Calu3 (cell line): Measurements from ENCODE around the gene TMED1. TPM values are rescaled to one million over a fixed set of nuclear protein-coding genes. Genes with fewer than 3 reads are reported as not detected.

Experiments used
- BruUV-seq: library from RNA; stranded (reverse); fragments of 400-500 nt; replicated peaks from 2 replicates; lab custom pipeline; 2021; lab: Mats Ljungman, UMichigan
- CTCF ChIA-PET: fragments of 300-600 bp; sonication (Branson Sonifier 250); formaldehyde crosslinking; loops from one replicate; lab custom pipeline; 2022; ENCODE audit warnings: antibody characterized with exemption; lab: Charles Lee
- DNase-seq: peaks from one replicate; pipeline ENCODE4 v3.0.0; 2022
- H3K27ac Mint-ChIP-seq: one replicate; pipeline ENCODE4 v1.8.0; 2022; ENCODE audit warnings: mixed read lengths; ENCODE audit not compliant: unreplicated experiment
- H3K27me3 Mint-ChIP-seq: one replicate; pipeline ENCODE4 v1.8.0; 2022; ENCODE audit warnings: mixed read lengths; ENCODE audit not compliant: unreplicated experiment
- H3K36me3 Mint-ChIP-seq: one replicate; pipeline ENCODE4 v1.8.0; 2022; ENCODE audit warnings: mild to moderate bottlenecking, moderate library complexity, mixed read lengths; ENCODE audit not compliant: insufficient read depth, unreplicated experiment
- H3K4me1 Mint-ChIP-seq: one replicate; pipeline ENCODE4 v1.8.0; 2022; ENCODE audit warnings: mild to moderate bottlenecking, low read depth, mixed read lengths; ENCODE audit not compliant: unreplicated experiment
- H3K4me3 Mint-ChIP-seq: one replicate; pipeline ENCODE4 v1.8.0; 2022; ENCODE audit warnings: mild to moderate bottlenecking, low read depth, moderate library complexity, mixed read lengths; ENCODE audit not compliant: unreplicated experiment
- H3K9me3 Mint-ChIP-seq: one replicate; pipeline ENCODE4 v1.8.0; 2022; ENCODE audit warnings: low read depth, mixed read lengths; ENCODE audit not compliant: unreplicated experiment
- intact Hi-C: fragments of 100-400 bp; cut with micrococcal nuclease; formaldehyde crosslinking; loops from one replicate; pipeline ENCODE4 v1.10.0; 2022; ENCODE audit not compliant: unreplicated experiment
- total RNA-seq: library from RNA; stranded (reverse); gene quantifications from 2 replicates; pipeline ENCODE4 v1.2.3, GENCODE V29; 2022
- TF ChIP-seq, protein P1 (sequence below): fragments of 200-600 bp; IDR thresholded peaks from one replicate; pipeline ENCODE4 v1.8.0; 2022; ENCODE audit warnings: antibody characterized with exemption; ENCODE audit not compliant: unreplicated experiment

TMED1 gene
- total RNA-seq, 1 experiment from 2014 or later, result 20.7 TPM

- no peak for DNase-seq
- H3K27ac Mint-ChIP-seq, result no peak overlapping the region
- TSS peak; percentile 15 for BruUV-seq
- H3K36me3 Mint-ChIP-seq, result peaks cover 29% of the 10 kb centered on the region
- CTCF ChIA-PET, result interaction anchor here (0.6 kb wide), 1 partner anchor 118 kb away, joined by 3 read pairs; no protein-coding TSS in a partner anchor
- TF ChIP-seq, protein P1, sequence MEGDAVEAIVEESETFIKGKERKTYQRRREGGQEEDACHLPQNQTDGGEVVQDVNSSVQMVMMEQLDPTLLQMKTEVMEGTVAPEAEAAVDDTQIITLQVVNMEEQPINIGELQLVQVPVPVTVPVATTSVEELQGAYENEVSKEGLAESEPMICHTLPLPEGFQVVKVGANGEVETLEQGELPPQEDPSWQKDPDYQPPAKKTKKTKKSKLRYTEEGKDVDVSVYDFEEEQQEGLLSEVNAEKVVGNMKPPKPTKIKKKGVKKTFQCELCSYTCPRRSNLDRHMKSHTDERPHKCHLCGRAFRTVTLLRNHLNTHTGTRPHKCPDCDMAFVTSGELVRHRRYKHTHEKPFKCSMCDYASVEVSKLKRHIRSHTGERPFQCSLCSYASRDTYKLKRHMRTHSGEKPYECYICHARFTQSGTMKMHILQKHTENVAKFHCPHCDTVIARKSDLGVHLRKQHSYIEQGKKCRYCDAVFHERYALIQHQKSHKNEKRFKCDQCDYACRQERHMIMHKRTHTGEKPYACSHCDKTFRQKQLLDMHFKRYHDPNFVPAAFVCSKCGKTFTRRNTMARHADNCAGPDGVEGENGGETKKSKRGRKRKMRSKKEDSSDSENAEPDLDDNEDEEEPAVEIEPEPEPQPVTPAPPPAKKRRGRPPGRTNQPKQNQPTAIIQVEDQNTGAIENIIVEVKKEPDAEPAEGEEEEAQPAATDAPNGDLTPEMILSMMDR, result no peak
- H3K27me3 Mint-ChIP-seq, result no peaks in the 10 kb centered on the region
- no peak overlapping the region for H3K4me3 Mint-ChIP-seq
- no peaks in the 10 kb centered on the region for H3K9me3 Mint-ChIP-seq
- intact Hi-C loops, result no loop called here
- H3K4me1 Mint-ChIP-seq, result peaks cover 5% of the 10 kb centered on the region
These were observed 38.0 kb upstream of the TMED1 start for GRCh38 chr19:10874024-10874423.

GRCh38 chr19:10872546-10873107 lies 36.6 kb upstream of the TMED1 start:
- intact Hi-C loops, result no loop called here
- peaks cover 22% of the 10 kb centered on the region for H3K36me3 Mint-ChIP-seq
- TSS peak; percentile 13 for BruUV-seq
- CTCF ChIA-PET, result interaction anchor here (0.7 kb wide), 1 partner anchor 48 kb away, joined by 4 read pairs; no protein-coding TSS in a partner anchor
- TF ChIP-seq, protein P1, result no peak
- H3K27me3 Mint-ChIP-seq, result no peaks in the 10 kb centered on the region
- H3K4me1 Mint-ChIP-seq, result no peaks in the 10 kb centered on the region
- H3K4me3 Mint-ChIP-seq, result peak overlapping the region; percentile 73
- H3K27ac Mint-ChIP-seq, result peak overlapping the region; percentile 79
- no peak for DNase-seq
- H3K9me3 Mint-ChIP-seq, result no peaks in the 10 kb centered on the region

DNA sequence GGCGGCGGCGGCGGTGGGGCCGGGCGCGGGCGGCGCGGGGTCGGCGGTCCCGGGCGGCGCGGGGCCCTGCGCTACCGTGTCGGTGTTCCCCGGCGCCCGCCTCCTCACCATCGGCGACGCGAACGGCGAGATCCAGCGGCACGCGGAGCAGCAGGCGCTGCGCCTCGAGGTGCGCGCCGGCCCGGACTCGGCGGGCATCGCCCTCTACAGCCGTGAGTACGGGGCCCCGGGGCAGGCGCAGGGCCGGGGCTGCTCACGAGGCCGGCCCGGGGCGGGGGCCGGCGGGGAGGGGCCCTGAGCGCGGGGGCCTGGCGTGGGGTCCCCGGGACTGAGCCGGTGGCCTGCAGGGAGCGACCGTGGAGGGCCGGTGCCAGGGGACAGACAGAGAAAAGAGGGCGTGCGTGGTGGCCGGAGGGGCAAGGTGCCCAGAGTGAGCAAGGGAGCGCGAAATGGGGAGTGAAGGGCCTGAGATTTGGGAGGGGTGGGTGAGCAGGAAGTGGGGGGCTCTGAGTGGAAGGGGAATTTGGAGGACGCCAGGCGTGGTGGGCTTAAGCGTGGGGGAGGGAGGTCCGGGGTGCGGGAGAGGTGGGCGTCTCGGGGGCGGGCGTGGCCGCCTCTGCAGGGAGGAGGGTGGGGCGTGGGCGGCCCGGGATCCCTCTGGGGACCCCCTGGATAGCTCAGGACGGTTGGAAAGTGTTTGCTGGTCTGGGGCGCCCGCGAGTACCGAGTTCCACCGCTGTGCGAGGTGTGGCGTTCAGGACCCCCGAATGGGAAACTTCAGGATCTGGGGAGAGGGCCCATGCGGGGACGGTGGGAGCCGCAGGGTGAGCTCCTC lies 35.9 kb upstream of the TMED1 start:
- H3K27me3 Mint-ChIP-seq, result no peaks in the 10 kb centered on the region

DNA sequence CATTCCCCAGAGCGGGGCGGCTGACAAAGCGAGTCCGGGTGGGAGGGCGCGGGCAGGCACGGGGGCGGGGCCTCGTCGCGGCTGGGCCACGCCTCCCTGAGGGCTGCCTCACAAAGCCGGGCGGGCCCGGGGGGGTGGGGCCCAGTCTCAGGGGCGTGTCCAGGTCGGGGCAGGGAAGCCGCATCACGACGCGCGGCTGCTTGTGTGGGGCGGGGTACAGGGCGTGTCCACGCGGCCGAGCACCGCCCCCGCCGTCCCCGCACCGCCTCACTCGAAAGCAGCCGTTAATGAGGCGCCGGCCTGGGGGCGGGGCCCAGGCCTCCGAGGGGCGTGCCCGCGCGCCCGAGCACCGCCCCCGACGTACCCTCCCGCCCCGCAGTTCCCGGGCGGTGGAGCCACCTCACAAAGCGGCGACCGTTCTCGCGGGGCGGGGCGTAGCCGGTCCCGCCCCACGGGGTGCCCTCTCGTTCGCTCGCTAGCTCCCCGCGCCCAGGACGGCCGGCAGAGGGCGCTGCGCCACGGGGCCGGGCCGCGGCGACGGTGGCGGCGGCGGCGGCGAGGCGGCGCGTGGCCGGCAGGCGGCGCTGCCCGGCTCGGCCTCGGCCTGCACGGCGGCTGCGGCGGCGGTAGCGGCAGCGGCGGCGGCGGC lies 35.1 kb upstream of the TMED1 start, which contains the start of gene CARM1:
Gene CARM1 (plus strand): TSS at position 599 of the 649 bp plus-strand sequence. CDS start 150 bp downstream, outside the sequence.
- TF ChIP-seq, protein P1, result peak; percentile 34
- Mint-ChIP-seq H3K27ac (peak within 1 kb of the TSS; percentile 83), H3K27me3 (no peaks in the 10 kb centered on the region), H3K4me3 (peak within 1 kb of the TSS; percentile 73), H3K36me3 (peaks cover 22% of the 10 kb centered on the region), H3K9me3 (no peaks in the 10 kb centered on the region), H3K4me1 (no peaks in the 10 kb centered on the region)
- peak; percentile 97 for DNase-seq
- CTCF ChIA-PET, result interaction anchor here (0.5 to 1.8 kb wide), 4 partner anchors 28 to 729 kb away, joined by 3 to 5 read pairs (median 4); partner anchors contain the start of genes DNM2 and TMED1
- BruUV-seq, result no TSS peak
- intact Hi-C loops, result no loop called here

More for the DNA sequence above, 35.9 kb upstream of the TMED1 start:
- CTCF ChIA-PET, result interaction anchor here (0.7 to 1.8 kb wide), 3 partner anchors 36 to 154 kb away, joined by 4 to 5 read pairs (median 4); partner anchors contain the start of genes DNM2 and TMED1
- TF ChIP-seq, protein P1, result no peak
- DNase-seq, result peak; percentile 24
- intact Hi-C loops, result no loop called here
- Mint-ChIP-seq H3K27ac (peak overlapping the region; percentile 79), H3K4me3 (peak overlapping the region; percentile 73), H3K4me1 (no peaks in the 10 kb centered on the region), H3K36me3 (peaks cover 22% of the 10 kb centered on the region), H3K9me3 (no peaks in the 10 kb centered on the region)
- no TSS peak for BruUV-seq
